Panc1 (cell line): ENCODE results near the gene FAM24A. TPM values are rescaled to one million over a fixed set of nuclear protein-coding genes. Genes with fewer than 3 reads are reported as not detected.
A peak's percentile ranks its signal among the peaks of the same experiment; 100 is the strongest.

Experiments
- ATAC-seq: fragments of 200-7000 bp; cut with Tn5 transposase; 2 replicates; pipeline ENCODE4 v1.9.1; 2020; ENCODE audit warnings: mild to moderate bottlenecking, moderate library complexity
- Bru-seq: library from RNA; stranded (reverse); fragments of 400-500 nt; gene quantifications from one replicate; lab custom pipeline; 2021; lab: Mats Ljungman, UMichigan
- BruChase-seq, 2 experiments: library from RNA; stranded (reverse); fragments of 400-500 nt; gene quantifications; one replicate each; lab custom pipeline; 2021; lab: Mats Ljungman, UMichigan
- BruUV-seq: library from RNA; stranded (reverse); fragments of 400-500 nt; replicated peaks from 2 replicates; lab custom pipeline; 2021; lab: Mats Ljungman, UMichigan
- CTCF ChIA-PET: fragments of 300-600 bp; sonication (Branson Sonifier 250); formaldehyde crosslinking; loops from one replicate; lab custom pipeline; 2022; ENCODE audit warnings: antibody characterized with exemption; lab: Charles Lee
- POLR2A ChIA-PET: fragments of 300-600 bp; sonication (Branson Sonifier 250); formaldehyde crosslinking; loops from one replicate; lab custom pipeline; 2022; ENCODE audit warnings: antibody characterized with exemption; lab: Charles Lee
- DNase-seq: peaks from one replicate; pipeline ENCODE4 v3.0.0-alpha.2; 2010; ENCODE audit warnings: low read depth, low spot score
- H3K27ac ChIP-seq: 2 replicates; pipeline ENCODE4 v1.5.1; 2011; ENCODE audit warnings: mild to moderate bottlenecking, low read length, inconsistent platforms
- H3K27me3 ChIP-seq: fragments of 200-500 bp; sonication (Bioruptor generic); 2 replicates; pipeline ENCODE4 v1.6.0; 2014; ENCODE audit warnings: low read length, inconsistent platforms; ENCODE audit not compliant: control insufficient read depth, insufficient read depth
- H3K36me3 ChIP-seq: fragments of 200-500 bp; sonication (Bioruptor generic); 2 replicates; pipeline ENCODE4 v1.5.1; 2014; ENCODE audit warnings: inconsistent platforms, mild to moderate bottlenecking, low read length, moderate library complexity; ENCODE audit not compliant: control insufficient read depth, insufficient read depth
- H3K4me1 ChIP-seq: 2 replicates; pipeline ENCODE4 v1.5.1; 2011; ENCODE audit warnings: inconsistent platforms, mild to moderate bottlenecking, low read length, moderate library complexity; ENCODE audit not compliant: control insufficient read depth, insufficient read depth
- H3K4me3 ChIP-seq, 2 experiments: 2 replicates each; pipeline ENCODE4 v1.5.1; 2011 to 2012; ENCODE audit warnings: low read depth in 2 of 2, low read length in 2 of 2, mild to moderate bottlenecking in 2 of 2, inconsistent platforms in 1 of 2, moderate library complexity in 1 of 2
- H3K9me3 ChIP-seq: fragments of 200-500 bp; sonication (Bioruptor generic); 2 replicates; pipeline ENCODE4 v1.5.1; 2014; ENCODE audit warnings: low read depth, mild to moderate bottlenecking, inconsistent platforms, low read length, moderate library complexity; ENCODE audit not compliant: control insufficient read depth, insufficient read depth
- CTCF ChIP-seq: fragments of 450-650 bp; IDR thresholded peaks from 2 replicates; pipeline ENCODE4 v1.5.1; 2017; ENCODE audit warnings: mild to moderate bottlenecking
- POLR2AphosphoS5 ChIP-seq: IDR thresholded peaks from 2 replicates; pipeline ENCODE4 v1.6.1; 2012; ENCODE audit warnings: mild to moderate bottlenecking, low read depth, low read length, moderate library complexity
- REST ChIP-seq, 2 experiments: IDR thresholded peaks; 2 replicates each; pipeline ENCODE4 v1.6.1; 2011 to 2012; ENCODE audit warnings: low read depth in 2 of 2, control low read depth in 1 of 2, low read length in 1 of 2, mild to moderate bottlenecking in 1 of 2, moderate library complexity in 1 of 2; ENCODE audit not compliant: insufficient read depth in 1 of 2
- SIN3A ChIP-seq: IDR thresholded peaks from 2 replicates; pipeline ENCODE4 v1.6.1; 2012; ENCODE audit warnings: low read depth, mild to moderate bottlenecking, low read length, moderate library complexity, borderline replicate concordance; ENCODE audit not compliant: insufficient read depth
- TCF7L2 ChIP-seq: IDR thresholded peaks from 2 replicates; pipeline ENCODE4 v1.6.1; 2011; ENCODE audit warnings: mild to moderate bottlenecking, low read depth, low read length, inconsistent platforms
- in situ Hi-C: cut with HindIII; loops from 2 replicates; pipeline ENCODE4 v1.10.0; 2016; ENCODE audit warnings: low sequenced_read_pairs, low pct_unique_long_range_greater_than_20kb
- intact Hi-C: fragments of 100-400 bp; cut with micrococcal nuclease; formaldehyde crosslinking; loops from one replicate; pipeline ENCODE4 v1.10.0; 2022; ENCODE audit not compliant: unreplicated experiment
- long read RNA-seq: library from polyadenylated mRNA; unstranded; transcript quantifications from one replicate; pipeline ENCODE4 v2.0.0, GENCODE V29; 2021; ENCODE audit not compliant: unreplicated experiment
- polyA plus RNA-seq: library from polyadenylated mRNA; unstranded; fragments of >200 nt; gene quantifications from one replicate; pipeline ENCODE4 v1.2.1, GENCODE V29; 2012; ENCODE audit warnings: missing spikeins; ENCODE audit not compliant: insufficient read length
- total RNA-seq: library from RNA; stranded (reverse); gene quantifications from one replicate; pipeline ENCODE4 v1.2.1, GENCODE V29; 2021; ENCODE audit not compliant: unreplicated experiment

FAM24A gene
- total RNA-seq (not detected), Bru-seq, nascent RNA (not detected), BruChase-seq, experiment 1, labeled RNA remaining after a 2-hour chase (not detected), BruChase-seq, experiment 2, labeled RNA remaining after a 6-hour chase (not detected)
- not detected for polyA plus RNA-seq
- long read RNA-seq = 0 reads

- Histone ChIP-seq H3K27ac (no peak within 1 kb of the TSS), H3K4me3 (no peak within 1 kb of the TSS), H3K36me3 (no peaks in the 10 kb centered on the region), H3K4me1 (no peaks in the 10 kb centered on the region), H3K9me3 (no peaks in the 10 kb centered on the region), H3K27me3 (no peaks in the 10 kb centered on the region)
- TF ChIP-seq POLR2AphosphoS5 (no peak), REST (IDR thresholded peaks at IDR 0.05; ENCODE audit: insufficient read depth in 1 of 2, low read depth in 2 of 2, low read length in 1 of 2) (no peak), CTCF (no peak), SIN3A (no peak)
- intact Hi-C loops (no loop called here), in situ Hi-C loops (no loop called here)
- ATAC-seq (no peak), DNase-seq (no peak)
- CTCF ChIA-PET = no interaction called here
- BruUV-seq = no TSS peak
- POLR2A ChIA-PET = interaction anchor here (0.6 kb wide), 1 partner anchor 46 kb away, joined by 3 read pairs; no protein-coding TSS in a partner anchor
Observed at GRCh38 chr10:122910310-122910709, at the start of gene FAM24A. Gene FAM24A, plus strand, starts transcription at chr10:122910610. Its CDS starts 1,025 bp downstream, at chr10:122911635.

GRCh38 chr10:122861711-122862161 lies 48.7 kb upstream of the FAM24A start:
- ATAC-seq (peak; percentile 68), DNase-seq (no peak)
- in situ Hi-C loops = no loop called here
- peaks cover 30% of the 10 kb centered on the region for H3K4me1 ChIP-seq
- no peaks in the 10 kb centered on the region for H3K9me3 ChIP-seq
- intact Hi-C loops = no loop called here
- no TSS peak for BruUV-seq
- H3K4me3 ChIP-seq = no peak overlapping the region
- H3K27ac ChIP-seq = peak overlapping the region; percentile 6; the same call in 1 of the 2 replicates
- TF ChIP-seq TCF7L2 = no peak
- no peak for TF ChIP-seq SIN3A
- TF ChIP-seq REST (IDR thresholded peaks at IDR 0.05; ENCODE audit: insufficient read depth in 1 of 2, low read depth in 2 of 2, low read length in 1 of 2) = no peak
- no peak for TF ChIP-seq CTCF
- TF ChIP-seq POLR2AphosphoS5 = no peak
- ChIA-PET CTCF (no interaction called here), POLR2A (no interaction called here)
- H3K36me3 ChIP-seq = no peaks in the 10 kb centered on the region
- no peaks in the 10 kb centered on the region for H3K27me3 ChIP-seq
